ENCODE data around the gene ARFGEF3.
"Not testable (repeated sequence)": the region's sequence is repeated elsewhere in the genome, so short reads cannot be mapped to it uniquely, and the experiment has no call there.

ARFGEF3 gene

GRCh38 chr6:138277835-138278234, 116.1 kb downstream of the ARFGEF3 start:
- Mint-ChIP-seq H3K4me1 (ENCODE audit: low read depth) (no peaks in the 10 kb centered on the region), H3K4me3 (no peak overlapping the region), H3K27ac (no peak overlapping the region), H3K9me3 (no peaks in the 10 kb centered on the region), H3K36me3 (ENCODE audit: low read depth) (no peaks in the 10 kb centered on the region), H3K27me3 (no peaks in the 10 kb centered on the region)
- no peak for DNase-seq

GRCh38 chr6:138278326-138278725, 116.6 kb downstream of the ARFGEF3 start:
- H3K9me3 Mint-ChIP-seq = no peaks in the 10 kb centered on the region
- no peak overlapping the region for H3K4me3 Mint-ChIP-seq
- H3K36me3 Mint-ChIP-seq (ENCODE audit: low read depth) = no peaks in the 10 kb centered on the region
- no peak overlapping the region for H3K27ac Mint-ChIP-seq
- no peaks in the 10 kb centered on the region for H3K4me1 Mint-ChIP-seq (ENCODE audit: low read depth)
- DNase-seq = no peak
- no peaks in the 10 kb centered on the region for H3K27me3 Mint-ChIP-seq

GRCh38 chr6:138285800-138286199, 124.1 kb downstream of the ARFGEF3 start:
- Mint-ChIP-seq H3K9me3 (no peaks in the 10 kb centered on the region), H3K4me1 (ENCODE audit: low read depth) (peaks cover 2% of the 10 kb centered on the region), H3K36me3 (ENCODE audit: low read depth) (no peaks in the 10 kb centered on the region), H3K27me3 (no peaks in the 10 kb centered on the region), H3K4me3 (no peak overlapping the region), H3K27ac (no peak overlapping the region)
- DNase-seq = no peak

- Mint-ChIP-seq H3K4me3 (no peak overlapping the region), H3K4me1 (ENCODE audit: low read depth) (peaks cover 2% of the 10 kb centered on the region), H3K36me3 (ENCODE audit: low read depth) (no peaks in the 10 kb centered on the region), H3K27me3 (no peaks in the 10 kb centered on the region), H3K9me3 (no peaks in the 10 kb centered on the region), H3K27ac (no peak overlapping the region)
- no peak for DNase-seq
Measured at GRCh38 chr6:138286698-138287097, 125.0 kb downstream of the ARFGEF3 start.

GRCh38 chr6:138287144-138287955, 125.6 kb downstream of the ARFGEF3 start:
- Mint-ChIP-seq H3K4me1 (ENCODE audit: low read depth) (peaks cover 2% of the 10 kb centered on the region), H3K27ac (no peak overlapping the region)

GRCh38 chr6:138288428-138289085, 126.8 kb downstream of the ARFGEF3 start:
- not testable (repeated sequence) for H3K27me3 Mint-ChIP-seq, DNase-seq

More at GRCh38 chr6:138287144-138287955, 125.6 kb downstream of the ARFGEF3 start:
- no peaks in the 10 kb centered on the region for H3K27me3 Mint-ChIP-seq
- H3K4me3 Mint-ChIP-seq = no peak overlapping the region
- H3K36me3 Mint-ChIP-seq (ENCODE audit: low read depth) = no peaks in the 10 kb centered on the region
- no peaks in the 10 kb centered on the region for H3K9me3 Mint-ChIP-seq
- peak; percentile 58 for DNase-seq

GRCh38 chr6:138289739-138290138, 128.0 kb downstream of the ARFGEF3 start:
- DNase-seq = no peak

More at GRCh38 chr6:138288428-138289085, 126.8 kb downstream of the ARFGEF3 start:
- H3K36me3 Mint-ChIP-seq (ENCODE audit: low read depth); H3K9me3 Mint-ChIP-seq; H3K4me1 Mint-ChIP-seq (ENCODE audit: low read depth); H3K4me3 Mint-ChIP-seq; H3K27ac Mint-ChIP-seq: not testable (repeated sequence)

GRCh38 chr6:138290423-138290962, 128.8 kb downstream of the ARFGEF3 start:
- Mint-ChIP-seq H3K27ac (no peak overlapping the region), H3K27me3 (peaks cover 3% of the 10 kb centered on the region), H3K9me3 (no peaks in the 10 kb centered on the region), H3K4me3 (no peak overlapping the region), H3K36me3 (ENCODE audit: low read depth) (no peaks in the 10 kb centered on the region), H3K4me1 (ENCODE audit: low read depth) (peaks cover 2% of the 10 kb centered on the region)
- no peak for DNase-seq

More at GRCh38 chr6:138289739-138290138, 128.0 kb downstream of the ARFGEF3 start:
- no peaks in the 10 kb centered on the region for H3K36me3 Mint-ChIP-seq (ENCODE audit: low read depth)
- H3K4me1 Mint-ChIP-seq (ENCODE audit: low read depth) = peaks cover 2% of the 10 kb centered on the region
- no peaks in the 10 kb centered on the region for H3K9me3 Mint-ChIP-seq
- H3K27me3 Mint-ChIP-seq = peaks cover 3% of the 10 kb centered on the region
- H3K27ac Mint-ChIP-seq = no peak overlapping the region
- no peak overlapping the region for H3K4me3 Mint-ChIP-seq

GRCh38 chr6:138291036-138291848, 129.5 kb downstream of the ARFGEF3 start:
- DNase-seq = no peak
- Mint-ChIP-seq H3K4me1 (ENCODE audit: low read depth) (peaks cover 2% of the 10 kb centered on the region), H3K36me3 (ENCODE audit: low read depth) (no peaks in the 10 kb centered on the region), H3K9me3 (no peaks in the 10 kb centered on the region), H3K4me3 (no peak overlapping the region), H3K27me3 (peaks cover 8% of the 10 kb centered on the region), H3K27ac (no peak overlapping the region)

- DNase-seq = no peak
- Mint-ChIP-seq H3K36me3 (ENCODE audit: low read depth) (no peaks in the 10 kb centered on the region), H3K4me1 (ENCODE audit: low read depth) (peaks cover 2% of the 10 kb centered on the region), H3K27ac (no peak overlapping the region), H3K27me3 (peaks cover 12% of the 10 kb centered on the region), H3K9me3 (no peaks in the 10 kb centered on the region), H3K4me3 (no peak overlapping the region)
Measured at GRCh38 chr6:138291849-138292181, 130.1 kb downstream of the ARFGEF3 start.

GRCh38 chr6:138292482-138292881, 130.7 kb downstream of the ARFGEF3 start:
- Mint-ChIP-seq H3K36me3 (ENCODE audit: low read depth) (no peaks in the 10 kb centered on the region), H3K4me1 (ENCODE audit: low read depth) (peaks cover 2% of the 10 kb centered on the region), H3K9me3 (no peaks in the 10 kb centered on the region), H3K4me3 (no peak overlapping the region), H3K27me3 (peaks cover 13% of the 10 kb centered on the region), H3K27ac (no peak overlapping the region)
- no peak for DNase-seq

- H3K9me3 Mint-ChIP-seq = no peaks in the 10 kb centered on the region
- no peak for DNase-seq
- no peak overlapping the region for H3K4me3 Mint-ChIP-seq
- H3K4me1 Mint-ChIP-seq (ENCODE audit: low read depth) = peaks cover 10% of the 10 kb centered on the region
- peaks cover 16% of the 10 kb centered on the region for H3K27me3 Mint-ChIP-seq
- no peak overlapping the region for H3K27ac Mint-ChIP-seq
- H3K36me3 Mint-ChIP-seq (ENCODE audit: low read depth) = no peaks in the 10 kb centered on the region
Measured at GRCh38 chr6:138293428-138294395, 132.0 kb downstream of the ARFGEF3 start.

GRCh38 chr6:138296381-138296780, 134.6 kb downstream of the ARFGEF3 start:
- Mint-ChIP-seq H3K4me1 (ENCODE audit: low read depth) (peaks cover 8% of the 10 kb centered on the region), H3K36me3 (ENCODE audit: low read depth) (no peaks in the 10 kb centered on the region), H3K9me3 (no peaks in the 10 kb centered on the region), H3K4me3 (no peak overlapping the region), H3K27me3 (peaks cover 26% of the 10 kb centered on the region), H3K27ac (no peak overlapping the region)
- no peak for DNase-seq

All from activated T-cell treated with anti-CD3 and anti-CD28 coated beads, Interleukin-2, amount 50 U/mL, for 24 hours (primary cell).